NCI-H2227 treated with DMSO at 0.1 percent for 48 hours (cell line): ENCODE results near the gene MTUS2.

Experiments
- DNase-seq: peaks from one replicate; lab custom pipeline; 2025; lab: John Stamatoyannopoulos, UW

Gene MTUS2

DNA sequence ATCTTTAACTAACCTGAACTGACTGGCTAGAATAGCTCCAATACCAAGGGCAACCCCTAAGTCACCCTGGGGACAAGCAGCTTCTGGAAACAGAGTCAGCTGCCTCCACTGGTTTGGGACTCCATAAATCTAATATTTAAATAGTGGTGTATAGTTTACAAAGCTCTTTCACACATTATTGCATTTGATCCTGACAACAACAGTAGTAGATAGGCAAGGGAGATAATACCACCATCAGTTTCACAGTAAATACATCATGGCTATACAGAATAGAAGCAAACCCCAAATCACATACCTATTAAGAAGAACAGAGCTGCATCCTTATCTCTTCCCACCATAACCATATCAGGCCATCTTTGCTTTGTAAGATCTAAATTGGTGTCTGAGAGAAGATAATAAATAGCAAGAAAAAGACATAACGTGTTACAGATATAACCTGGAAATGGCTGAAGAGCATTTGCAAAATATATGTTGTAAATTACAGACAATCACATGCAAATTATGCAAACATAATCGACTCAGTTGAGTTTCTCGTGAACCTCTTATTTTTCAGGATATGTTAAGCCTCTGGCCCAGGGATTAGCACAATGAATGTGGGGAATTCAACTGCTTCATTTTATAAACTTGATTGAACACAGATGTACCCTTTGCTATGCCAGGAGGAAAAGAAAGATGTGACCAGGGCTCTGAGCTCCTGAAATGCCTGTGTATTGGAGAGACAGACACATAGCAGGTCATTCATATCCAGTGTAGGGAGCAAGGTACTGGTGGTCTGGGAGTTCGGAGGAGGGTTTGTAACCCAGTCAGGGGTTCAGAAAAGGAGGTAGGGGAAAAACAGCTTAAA lies 632.9 kb downstream of the MTUS2 start:
- DNase-seq, result no peak

DNA sequence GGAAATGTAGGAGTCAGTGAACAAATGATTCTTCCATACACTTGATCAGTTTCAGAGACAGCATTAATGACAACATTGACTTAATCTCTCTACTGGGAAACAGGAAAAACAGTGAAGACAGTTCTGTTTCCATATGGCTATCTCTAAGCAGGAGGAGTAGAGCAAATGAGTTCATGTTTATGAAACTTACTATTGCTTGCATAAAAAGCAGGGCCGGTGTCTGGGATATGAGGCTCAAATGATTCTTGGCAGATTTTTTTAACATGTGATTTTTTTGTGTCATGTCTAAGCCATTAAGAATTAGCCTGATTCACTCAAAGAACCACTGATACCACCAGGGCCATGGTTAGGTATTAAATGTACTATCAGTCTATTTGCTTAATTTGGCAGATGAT lies 633.5 kb downstream of the MTUS2 start:
- DNase-seq, result no peak

DNA sequence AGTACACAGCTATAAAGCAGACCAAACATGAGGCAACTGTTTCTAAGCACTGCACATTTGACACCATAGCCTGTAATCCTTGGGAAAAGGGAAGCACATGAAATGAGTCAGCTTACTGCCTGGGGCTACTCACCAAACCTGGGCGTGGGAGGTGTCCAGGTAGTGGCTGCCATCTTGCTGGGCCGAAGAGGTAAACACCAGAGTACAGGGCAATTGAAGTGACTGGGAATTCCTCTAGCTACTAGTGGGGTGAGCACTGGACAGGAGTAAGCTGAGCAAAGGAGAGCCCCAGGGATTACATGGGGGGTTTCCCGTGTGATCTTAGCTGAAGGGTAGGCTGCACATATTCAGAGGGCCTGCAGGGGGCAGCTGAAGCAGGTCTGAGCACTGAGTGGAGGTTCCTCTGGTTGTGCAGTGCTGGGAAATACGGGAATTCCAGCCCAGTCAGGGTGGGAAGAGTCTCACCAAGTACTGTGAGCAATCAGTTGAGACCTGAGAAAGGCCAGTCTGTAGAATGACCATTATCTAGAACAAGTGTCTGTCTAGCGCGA lies 634.9 kb downstream of the MTUS2 start:
- DNase-seq, result no peak

DNA sequence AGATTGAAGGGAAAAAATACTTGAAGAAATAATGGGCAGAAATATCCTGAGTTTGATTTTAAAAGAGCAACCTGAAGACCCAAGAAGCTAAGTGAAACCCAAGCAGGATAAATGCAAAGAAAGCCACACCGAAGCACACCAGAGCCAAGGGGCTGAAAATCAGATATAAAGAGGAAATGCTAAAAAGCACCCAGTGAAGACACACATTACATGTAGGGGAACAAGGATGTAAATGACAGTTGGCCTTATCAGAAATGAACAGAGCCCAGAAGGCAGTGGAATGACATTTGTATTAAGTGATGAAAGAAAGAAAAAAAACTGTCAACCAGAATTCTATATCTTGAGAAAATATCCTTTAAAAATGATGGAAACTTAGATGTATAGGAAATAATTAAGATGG lies 636.3 kb downstream of the MTUS2 start:
- no peak for DNase-seq

DNA sequence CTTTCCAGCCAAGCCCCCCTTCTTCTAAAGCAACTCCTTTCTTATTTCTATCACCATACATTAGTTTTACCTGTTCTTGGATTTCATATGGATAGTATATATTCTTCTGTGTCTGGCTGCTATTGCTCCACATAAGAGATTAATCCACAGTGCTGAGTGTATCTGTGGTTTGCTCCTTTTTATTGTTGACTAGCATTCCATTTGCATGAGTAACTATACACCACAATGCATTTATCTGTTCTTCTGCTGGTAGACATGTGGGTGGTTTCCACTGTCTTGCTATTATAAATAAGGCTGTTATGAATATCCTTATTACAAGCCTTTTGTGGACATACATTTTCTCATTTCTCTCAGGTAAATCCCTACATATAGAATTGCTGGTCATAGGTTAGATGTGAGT lies 637.2 kb downstream of the MTUS2 start:
- DNase-seq, result no peak

DNA sequence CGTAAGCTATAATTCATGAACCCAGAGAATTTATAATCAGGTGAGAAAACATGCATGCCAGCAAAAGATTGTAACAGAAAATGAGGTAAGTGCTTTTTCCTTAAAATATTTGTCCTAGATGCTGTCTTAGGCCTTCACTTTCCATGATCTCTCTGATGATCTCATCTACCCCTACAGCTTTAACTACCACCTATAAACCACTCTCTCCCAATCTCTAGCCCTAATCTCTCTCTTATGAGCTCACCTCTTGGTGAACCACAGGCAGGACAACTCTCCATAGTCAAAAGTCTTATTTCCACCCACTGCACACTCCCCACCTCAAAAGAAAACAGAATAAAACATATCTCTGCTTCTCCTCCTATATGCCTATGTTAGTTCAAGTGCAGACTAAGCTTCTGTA lies 638.3 kb downstream of the MTUS2 start:
- DNase-seq, result no peak

DNA sequence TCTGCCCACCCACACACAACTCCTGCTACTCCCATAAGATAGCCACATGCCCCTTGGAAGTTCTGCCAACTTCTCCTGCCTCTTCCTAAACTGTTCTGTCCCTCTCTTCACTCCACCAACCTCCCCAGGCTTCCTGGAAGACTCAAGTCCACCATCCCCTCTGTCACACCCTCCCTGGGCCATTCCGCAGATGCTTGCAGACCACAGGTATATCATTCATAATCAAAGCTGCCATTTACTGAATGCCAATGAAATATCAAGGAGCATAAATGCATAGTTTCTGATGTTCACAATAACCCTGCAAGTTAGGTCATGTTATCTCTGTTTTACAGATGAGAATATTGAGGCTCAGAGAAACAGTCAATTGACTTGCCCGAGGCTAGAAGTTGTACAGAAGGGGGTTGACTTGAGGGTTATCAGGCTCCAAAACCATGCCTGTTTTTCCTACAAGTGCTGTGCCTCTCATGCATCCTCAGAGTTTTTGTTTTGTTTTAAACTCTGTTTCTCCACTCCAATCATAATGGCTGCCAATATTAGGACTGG lies 639.7 kb downstream of the MTUS2 start:
- DNase-seq, result no peak

DNA sequence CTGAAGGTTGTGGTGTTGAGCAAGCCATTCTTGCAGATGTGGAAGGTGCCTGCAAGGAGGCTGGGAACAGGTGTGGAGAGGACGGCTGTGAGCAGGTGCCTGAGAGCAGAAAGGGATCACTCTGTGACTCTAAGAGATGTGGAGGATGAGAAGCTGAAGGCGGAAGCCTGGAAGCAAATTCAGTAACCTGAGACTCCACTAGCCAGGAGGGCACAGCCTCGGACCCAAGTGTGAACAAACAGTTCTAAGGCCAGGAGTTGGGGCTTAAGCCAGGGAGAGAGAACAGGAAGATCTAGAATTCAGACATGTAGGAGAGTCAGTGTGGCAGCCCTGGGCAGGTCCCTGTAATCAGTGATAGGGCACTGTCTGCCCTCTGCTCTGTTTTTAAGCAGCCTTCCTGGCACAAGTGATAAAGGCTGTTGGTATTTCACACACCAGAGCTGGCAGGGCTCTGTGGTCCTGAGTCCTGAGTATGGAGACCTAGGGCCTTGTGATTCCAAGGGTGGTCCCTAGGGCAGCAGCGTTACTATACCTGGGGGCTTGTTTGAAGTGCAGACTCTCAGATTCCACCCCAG lies 644.1 kb downstream of the MTUS2 start:
- DNase-seq, result no peak

DNA sequence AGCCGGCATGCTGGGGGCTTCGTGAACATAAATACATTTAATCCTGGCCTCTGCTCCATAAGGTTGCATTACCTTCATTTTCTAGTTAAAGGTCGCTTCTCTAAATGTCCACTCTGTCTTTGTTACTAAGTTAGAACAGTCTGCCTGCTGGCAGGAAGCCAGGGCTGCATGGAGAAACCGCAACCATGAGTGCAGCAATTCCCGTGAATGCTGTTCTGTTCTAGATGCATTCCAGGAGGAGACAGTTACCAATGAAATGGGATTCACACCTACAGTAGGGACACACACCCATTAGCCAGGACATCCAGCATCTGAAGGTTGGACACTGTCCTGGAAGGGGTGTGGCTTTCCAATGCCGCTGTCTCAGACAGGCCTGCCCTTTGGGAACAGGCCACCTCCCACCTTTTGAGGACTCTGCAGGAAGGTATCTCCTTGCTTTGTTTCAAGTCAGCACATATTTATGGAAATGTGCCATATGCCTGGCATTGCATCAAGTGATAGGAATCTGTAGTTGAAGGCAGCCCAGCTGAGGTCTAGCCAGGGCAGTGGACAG lies 645.7 kb downstream of the MTUS2 start:
- DNase-seq, result no peak

DNA sequence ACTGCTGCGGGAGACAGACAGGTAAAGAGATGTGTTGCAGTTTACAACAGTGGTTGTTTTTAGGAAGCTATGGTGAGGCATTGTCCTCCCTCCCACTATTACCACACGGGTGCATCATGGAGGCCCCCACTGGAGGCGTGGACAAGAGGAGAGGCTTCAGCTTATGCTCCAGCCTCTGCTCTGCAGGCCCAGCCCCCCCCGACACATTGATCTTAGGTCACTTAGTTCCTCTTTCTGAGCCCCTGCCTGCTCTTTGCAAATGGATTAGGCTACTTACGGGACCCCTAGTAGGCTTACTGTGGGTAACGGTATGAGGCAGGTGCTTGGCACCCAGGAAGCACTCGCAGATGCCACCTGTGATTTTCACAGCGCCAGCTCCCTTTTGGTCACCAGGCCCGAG lies 651.4 kb downstream of the MTUS2 start:
- DNase-seq, result no peak

DNA sequence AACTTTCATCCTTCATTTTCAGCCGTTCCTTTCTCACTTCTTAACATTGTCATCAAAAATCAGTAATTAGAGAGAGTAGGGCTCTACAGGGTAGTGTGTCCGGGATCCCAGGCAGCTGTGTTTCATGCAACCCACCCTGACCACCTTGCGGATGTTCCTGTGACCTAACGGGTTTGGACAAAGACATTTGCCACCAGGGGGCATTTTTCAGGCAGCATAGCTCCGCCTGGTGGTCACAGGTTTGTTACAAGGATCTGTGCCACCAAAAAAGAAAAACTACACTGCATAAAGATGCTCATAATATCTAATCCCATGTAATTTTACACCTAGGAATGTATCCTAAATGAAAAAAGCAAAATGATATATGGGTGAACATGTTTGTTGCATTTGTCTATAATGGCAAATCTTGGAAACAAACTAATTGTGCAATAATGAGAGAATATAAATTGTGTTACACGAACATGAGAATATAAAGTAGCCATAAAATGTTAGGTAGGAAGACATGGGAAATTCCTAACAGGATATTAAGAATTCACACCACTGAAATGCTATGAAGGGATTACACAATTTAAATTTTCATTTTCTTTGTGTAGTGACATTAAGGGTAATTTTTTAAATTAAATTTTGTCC lies 652.3 kb downstream of the MTUS2 start:
- no peak for DNase-seq

DNA sequence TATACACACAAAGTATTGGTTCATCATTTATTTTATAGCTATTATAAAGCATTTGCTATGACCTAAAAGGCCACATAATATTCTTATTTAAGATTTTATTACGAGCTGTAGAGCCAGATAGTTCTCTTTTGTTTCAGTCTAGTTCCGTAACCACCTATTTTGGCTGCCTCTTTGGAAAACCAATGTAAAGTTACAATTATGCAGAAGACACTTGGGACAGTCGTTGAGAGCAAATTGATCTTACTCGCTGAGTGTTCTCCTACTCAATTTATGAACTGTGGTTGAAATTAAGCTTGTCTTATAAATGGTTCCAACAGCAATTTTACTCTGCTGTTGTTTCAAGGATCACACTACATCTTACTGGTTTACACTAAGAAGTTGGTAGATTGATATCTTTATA lies 653.0 kb downstream of the MTUS2 start:
- no peak for DNase-seq

DNA sequence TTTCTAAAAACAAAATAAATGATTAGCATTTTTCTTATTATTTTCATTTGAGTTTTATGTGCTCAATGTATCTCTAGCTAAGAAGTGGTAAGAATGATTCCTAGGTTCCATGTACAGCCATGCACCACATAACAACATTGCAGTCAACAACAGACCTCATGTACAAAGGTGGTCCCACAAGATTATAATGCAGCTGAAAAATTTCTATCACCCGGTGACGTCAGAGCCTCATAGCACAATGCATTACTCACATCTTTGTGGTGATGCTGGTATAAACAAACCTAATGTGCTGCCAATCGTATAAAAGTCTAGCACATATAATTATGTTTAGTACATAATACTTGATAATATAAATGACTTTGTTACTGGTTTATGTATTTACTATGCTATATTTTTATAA lies 654.9 kb downstream of the MTUS2 start:
- DNase-seq, result no peak

DNA sequence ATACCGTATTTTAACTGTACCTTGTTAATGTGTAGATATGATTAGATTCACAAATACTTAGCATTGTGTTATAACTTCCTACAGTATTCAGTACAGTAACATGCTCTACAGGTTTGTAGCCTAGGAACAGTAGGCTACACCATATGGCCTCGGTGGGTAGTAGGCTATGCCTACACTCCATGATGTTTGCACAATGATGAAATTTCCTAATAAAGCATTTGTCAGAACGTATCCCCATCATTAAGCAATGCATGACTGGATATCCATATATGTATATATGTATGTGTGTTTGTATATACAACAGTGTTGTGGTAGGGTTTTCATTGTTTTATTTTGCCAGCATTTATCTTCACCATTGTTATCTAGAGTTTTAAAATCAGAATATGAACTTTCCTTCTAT lies 655.9 kb downstream of the MTUS2 start:
- DNase-seq, result no peak

DNA sequence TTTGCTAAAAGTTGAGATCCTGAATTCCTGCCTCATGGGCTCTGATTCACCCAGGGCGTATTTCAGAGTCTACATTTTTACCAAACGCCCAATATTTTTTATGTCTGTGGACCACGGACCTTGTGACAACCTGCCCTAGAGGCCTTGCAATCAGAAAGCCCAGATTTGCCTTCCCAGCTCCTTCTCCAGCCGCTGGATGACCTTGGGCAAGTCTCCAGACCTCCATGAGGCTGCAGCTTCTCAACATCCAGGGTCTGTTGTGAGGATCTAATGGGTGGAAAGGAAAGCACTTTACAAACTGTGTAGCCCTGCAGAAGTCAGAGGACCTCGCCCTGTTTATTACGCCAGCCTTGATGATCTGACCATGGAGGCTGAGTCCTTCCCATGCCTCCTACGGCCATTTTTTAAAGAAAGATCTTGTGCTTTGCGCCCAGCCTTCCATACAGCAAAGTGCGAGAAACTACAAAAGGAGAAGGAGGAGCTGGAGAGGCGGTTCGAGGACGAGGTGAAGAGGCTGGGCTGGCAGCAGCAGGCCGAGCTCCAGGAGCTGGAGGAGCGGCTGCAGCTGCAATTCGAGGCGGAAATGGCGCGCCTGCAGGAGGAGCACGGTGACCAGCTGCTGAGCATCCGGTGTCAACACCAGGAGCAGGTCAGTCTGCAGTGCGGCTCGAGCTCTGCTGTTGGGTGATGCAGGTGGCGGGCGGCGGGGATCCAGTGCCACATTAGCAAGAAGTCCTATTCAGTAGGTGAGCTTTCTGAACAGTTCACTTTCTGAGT lies 659.8 kb downstream of the MTUS2 start:
- no peak for DNase-seq

DNA sequence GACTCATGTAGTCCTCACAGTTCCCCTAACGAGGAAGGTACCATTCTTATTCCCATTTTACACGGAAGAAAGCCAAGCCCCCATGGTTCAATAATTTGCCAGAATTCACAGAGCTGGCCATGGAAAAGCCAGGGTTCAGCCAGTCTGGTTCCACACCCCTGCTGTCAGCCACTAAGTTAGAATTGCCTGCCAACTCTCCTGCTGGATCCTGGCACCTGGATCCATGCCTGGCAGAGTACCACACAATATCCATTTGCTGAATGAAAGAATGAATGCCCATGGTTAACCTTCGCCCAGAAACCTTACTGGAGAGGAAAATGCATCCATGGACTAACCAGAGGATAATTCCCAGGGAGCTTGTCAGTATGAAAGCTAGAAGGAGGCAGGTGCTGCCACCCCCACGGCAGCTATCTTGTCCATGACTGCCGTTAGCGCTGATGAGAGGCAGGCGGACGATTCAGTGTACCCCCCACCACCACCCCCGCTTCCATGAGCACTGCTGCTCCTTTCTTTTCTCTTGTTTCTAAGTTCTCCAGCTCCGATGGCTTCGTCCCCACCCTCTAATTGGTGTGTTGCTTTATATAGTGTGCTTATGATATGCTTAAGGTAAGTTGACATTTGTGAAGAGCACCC lies 660.9 kb downstream of the MTUS2 start:
- DNase-seq, result no peak

DNA sequence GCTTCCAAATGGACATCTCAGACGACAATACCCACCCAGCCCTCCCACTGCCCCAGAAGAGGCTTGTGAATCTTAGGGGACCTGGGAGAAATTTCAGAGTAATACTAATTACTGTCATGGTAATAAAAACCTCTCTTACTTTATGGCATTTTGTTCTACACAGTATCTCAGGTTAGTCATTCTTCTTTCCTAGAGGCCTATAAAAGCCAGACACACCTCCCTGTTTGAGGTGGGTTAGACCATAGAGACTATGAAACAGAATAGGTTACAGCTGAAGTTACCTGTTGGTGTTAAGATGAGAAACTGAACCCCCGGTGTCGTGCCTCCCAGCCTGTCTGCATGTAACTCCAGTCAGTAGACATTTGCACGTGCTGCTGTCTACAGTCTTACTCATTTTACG lies 661.5 kb downstream of the MTUS2 start:
- DNase-seq, result no peak

DNA sequence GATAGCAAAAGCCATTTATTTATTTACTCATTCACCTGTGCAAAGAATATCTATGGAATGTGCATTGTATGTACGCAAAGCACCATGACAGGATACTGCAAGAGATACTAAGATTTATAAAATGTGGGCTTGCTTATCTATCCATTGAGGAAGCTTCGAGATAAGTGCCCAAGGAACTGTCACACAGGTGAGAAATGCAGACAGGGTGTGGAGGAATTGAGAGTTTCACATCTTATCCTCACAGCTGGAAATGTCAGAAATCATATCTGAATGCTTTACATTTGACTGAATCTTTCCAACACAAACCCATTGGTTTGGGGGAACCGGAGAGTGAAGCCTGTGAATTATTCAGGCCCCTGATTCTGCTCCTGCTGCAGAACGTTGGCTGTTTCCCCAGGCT lies 662.4 kb downstream of the MTUS2 start:
- no peak for DNase-seq

DNA sequence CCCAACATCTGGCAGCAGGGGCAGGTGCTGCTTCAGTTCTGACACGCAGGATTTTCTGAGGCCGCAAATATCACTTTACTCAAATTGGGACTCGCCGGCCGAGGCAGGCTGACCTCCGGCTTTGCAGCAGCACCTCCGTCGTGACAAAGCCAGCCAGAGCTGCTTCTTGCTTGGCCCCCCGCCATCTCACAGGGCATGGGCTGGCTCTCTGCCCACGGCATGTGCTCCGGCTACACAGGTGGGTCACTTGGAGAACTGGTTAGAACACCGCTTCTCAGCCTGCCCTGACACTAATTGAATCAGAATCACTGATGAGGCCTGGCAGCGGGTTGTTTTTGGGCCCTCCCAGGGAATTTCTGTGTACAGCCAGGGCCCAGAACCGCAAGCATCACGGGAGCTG lies 663.1 kb downstream of the MTUS2 start:
- no peak for DNase-seq

DNA sequence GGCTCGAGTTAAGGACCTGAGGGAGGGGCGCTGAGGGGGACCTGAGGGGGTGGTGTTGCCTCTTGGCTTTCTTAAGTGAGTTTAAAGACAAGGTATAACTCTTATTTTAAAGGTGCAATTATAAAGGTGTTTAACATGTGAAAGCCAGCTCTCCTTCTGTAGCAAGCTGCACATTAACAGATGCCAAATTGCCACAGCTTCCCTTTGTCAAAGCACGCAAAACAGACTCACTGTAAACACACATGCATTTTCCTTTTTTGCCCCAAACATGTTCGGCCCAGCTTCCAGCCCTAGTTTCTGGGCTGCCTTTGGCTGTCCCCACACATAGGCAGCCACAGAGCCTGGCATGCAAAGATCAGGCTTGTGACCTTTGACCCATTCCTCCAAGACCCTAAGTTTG lies 663.5 kb downstream of the MTUS2 start:
- DNase-seq, result no peak

DNA sequence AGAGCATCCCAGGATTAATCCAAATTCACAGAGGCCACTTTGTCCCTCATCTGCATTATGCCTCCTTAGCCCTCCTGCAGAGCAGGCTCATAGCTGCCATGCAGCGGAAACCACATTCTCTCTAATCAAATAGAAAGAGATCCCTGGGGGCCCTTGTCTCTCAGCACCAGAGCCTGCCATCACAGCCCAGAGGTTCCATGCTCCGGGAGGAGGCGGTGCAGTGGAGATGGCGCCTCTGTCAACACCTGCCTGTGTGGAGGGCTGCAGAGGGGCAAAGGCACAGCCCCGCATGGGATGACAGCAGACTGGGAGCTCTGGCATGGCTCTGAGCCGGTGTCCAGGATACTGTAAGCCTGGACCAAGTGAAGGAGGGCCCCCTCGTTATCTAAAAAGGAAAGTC lies 664.1 kb downstream of the MTUS2 start:
- no peak for DNase-seq
